Right lobe of liver (tissue), 4 donors: Measurements from ENCODE around the gene SENP6.

Experiments used
- CTCF ChIP-seq, 4 donors: fragments of 200-600 bp in 3 of 4; fragments of 450-650 bp in 1 of 4; IDR thresholded peaks; one replicate each; pipeline versions ENCODE4 v1.5.1 to v1.8.0; 2016 to 2022; ENCODE audit warnings: antibody characterized with exemption in 4 of 4, mild to moderate bottlenecking in 2 of 4
- POLR2A ChIP-seq: fragments of 450-650 bp; IDR thresholded peaks from one replicate; pipeline ENCODE4 v1.6.1; 2017; ENCODE audit warnings: antibody characterized with exemption, mild to moderate bottlenecking
- donor health status: DM: no; HTN: no; CAD: no.
- donor health status: DM: no; HTN: no; CAD: no.
- donor health status: DM: no; HTN: yes; CAD: no.

- TF ChIP-seq CTCF (IDR thresholded peaks at IDR 0.05) (no peak), POLR2A (no peak)
These were observed 87.9 kb downstream of the SENP6 start for GRCh38 chr6:75689576-75689975.
